ENCODE results near the gene ATOX1. TPM values are rescaled to one million over a fixed set of nuclear protein-coding genes. Genes with fewer than 3 reads are reported as not detected.
"Not testable (repeated sequence)": the region's sequence is repeated elsewhere in the genome, so short reads cannot be mapped to it uniquely, and the experiment has no call there.

The ATOX1 gene
- total RNA-seq, 2 experiments from 2014 or later = 87.7 to 92.6 TPM

DNA sequence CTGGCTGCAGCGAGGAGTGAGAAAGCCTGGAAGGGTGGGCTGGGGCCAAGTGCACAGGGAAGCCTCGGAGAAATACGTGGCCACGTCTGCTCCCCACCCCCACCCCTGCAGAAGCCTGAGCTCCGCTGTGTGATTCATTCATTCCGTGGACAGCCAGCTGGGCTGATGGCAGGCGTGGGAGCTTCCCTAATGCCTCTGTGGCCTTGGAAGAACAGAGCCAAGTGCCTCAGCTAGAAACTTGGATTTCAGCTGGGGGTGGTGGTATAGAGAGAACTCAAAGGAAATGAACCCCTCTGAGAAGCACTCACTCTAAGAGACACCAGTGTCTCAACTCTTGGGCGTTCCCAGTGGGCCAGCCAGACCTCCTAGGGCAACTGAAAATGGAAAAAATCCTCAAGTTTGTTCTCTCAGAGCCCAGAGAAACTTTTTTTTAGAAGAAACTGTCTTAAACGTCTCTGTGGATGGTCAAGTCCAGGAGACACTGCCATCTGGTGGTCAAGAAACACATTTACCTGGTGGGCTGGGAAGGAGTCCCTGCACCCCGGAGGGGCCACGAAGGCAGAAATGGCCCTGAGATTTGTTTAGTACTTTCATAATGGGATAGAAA lies 18.0 kb downstream of the ATOX1 start:
- H3K4me1 Mint-ChIP-seq (ENCODE audit: low read depth) = peaks cover 15% of the 10 kb centered on the region
- peaks cover 14% of the 10 kb centered on the region for H3K36me3 Mint-ChIP-seq (ENCODE audit: low read depth)
- H3K9me3 Mint-ChIP-seq = no peaks in the 10 kb centered on the region
- H3K27ac Mint-ChIP-seq = no peak overlapping the region
- intact Hi-C loops (cut with micrococcal nuclease) = loop anchor here (1.0 to 2.0 kb wide), 4 partner anchors 20 to 294 kb away; partner anchors contain the start of genes G3BP1 and SLC36A1
- H3K27me3 Mint-ChIP-seq (ENCODE audit: low read depth) = no peaks in the 10 kb centered on the region
- DNase-seq = peak; percentile 64
- CTCF ChIA-PET = interaction anchor here (0.6 to 5.9 kb wide), 25 partner anchors 9 to 574 kb away, joined by 3 to 65 read pairs (median 5); no protein-coding TSS in a partner anchor
- no peak overlapping the region for H3K4me3 Mint-ChIP-seq

DNA sequence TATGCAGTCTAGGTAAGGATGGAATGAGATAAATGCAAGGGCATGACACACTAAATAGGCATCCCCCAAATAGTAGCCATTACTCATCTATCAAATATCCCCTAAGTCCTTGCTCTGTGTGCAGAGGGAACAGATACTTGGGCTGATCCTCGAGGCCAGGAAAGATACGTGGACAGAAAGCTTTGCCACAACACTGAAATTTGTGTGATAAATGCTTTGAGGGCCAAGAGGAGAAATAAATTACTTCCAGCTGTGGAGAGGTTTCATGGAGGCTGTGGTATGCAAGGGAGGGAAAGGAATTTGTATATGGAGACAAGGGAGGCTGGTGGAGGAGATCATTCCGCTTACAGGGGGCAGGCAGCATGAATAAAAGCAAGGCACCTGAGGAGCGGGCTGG lies 18.5 kb downstream of the ATOX1 start:
- no peaks in the 10 kb centered on the region for H3K27me3 Mint-ChIP-seq (ENCODE audit: low read depth)
- intact Hi-C loops (cut with micrococcal nuclease) = loop anchor here (1.0 to 2.0 kb wide), 4 partner anchors 19 to 293 kb away; partner anchors contain the start of genes G3BP1 and SLC36A1
- no peak overlapping the region for H3K4me3 Mint-ChIP-seq
- peaks cover 10% of the 10 kb centered on the region for H3K4me1 Mint-ChIP-seq (ENCODE audit: low read depth)
- no peak for DNase-seq
- H3K36me3 Mint-ChIP-seq (ENCODE audit: low read depth) = peaks cover 14% of the 10 kb centered on the region
- CTCF ChIA-PET = interaction anchor here (0.6 to 5.9 kb wide), 26 partner anchors 9 to 573 kb away, joined by 3 to 65 read pairs (median 4); no protein-coding TSS in a partner anchor
- no peak overlapping the region for H3K27ac Mint-ChIP-seq
- no peaks in the 10 kb centered on the region for H3K9me3 Mint-ChIP-seq

DNA sequence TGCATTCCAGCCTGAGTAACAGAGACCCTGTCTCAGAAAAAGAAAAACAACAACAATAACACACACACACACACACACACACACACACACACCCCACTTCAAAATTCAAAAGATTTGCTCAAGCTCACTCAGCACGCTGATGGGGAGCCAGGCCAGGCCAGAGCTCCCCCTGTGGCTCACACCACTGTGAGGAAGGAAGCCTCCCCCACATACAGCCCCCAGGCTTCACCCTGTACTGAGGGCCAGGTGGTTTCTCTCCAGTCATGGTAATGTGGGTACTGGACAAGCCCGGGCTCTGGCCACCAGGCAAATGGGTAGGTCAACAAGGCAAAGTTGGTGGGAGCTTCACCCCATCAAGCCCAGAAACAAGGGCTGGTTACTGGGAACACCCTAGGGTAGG lies 19.0 kb downstream of the ATOX1 start:
- Mint-ChIP-seq H3K9me3 (no peaks in the 10 kb centered on the region), H3K27ac (no peak overlapping the region), H3K4me1 (ENCODE audit: low read depth) (peaks cover 10% of the 10 kb centered on the region), H3K4me3 (no peak overlapping the region), H3K36me3 (ENCODE audit: low read depth) (peaks cover 15% of the 10 kb centered on the region), H3K27me3 (ENCODE audit: low read depth) (no peaks in the 10 kb centered on the region)
- intact Hi-C loops (cut with micrococcal nuclease) = no loop called here
- CTCF ChIA-PET = interaction anchor here (0.6 to 5.9 kb wide), 20 partner anchors 9 to 168 kb away, joined by 3 to 65 read pairs (median 6); no protein-coding TSS in a partner anchor
- DNase-seq = no peak

DNA sequence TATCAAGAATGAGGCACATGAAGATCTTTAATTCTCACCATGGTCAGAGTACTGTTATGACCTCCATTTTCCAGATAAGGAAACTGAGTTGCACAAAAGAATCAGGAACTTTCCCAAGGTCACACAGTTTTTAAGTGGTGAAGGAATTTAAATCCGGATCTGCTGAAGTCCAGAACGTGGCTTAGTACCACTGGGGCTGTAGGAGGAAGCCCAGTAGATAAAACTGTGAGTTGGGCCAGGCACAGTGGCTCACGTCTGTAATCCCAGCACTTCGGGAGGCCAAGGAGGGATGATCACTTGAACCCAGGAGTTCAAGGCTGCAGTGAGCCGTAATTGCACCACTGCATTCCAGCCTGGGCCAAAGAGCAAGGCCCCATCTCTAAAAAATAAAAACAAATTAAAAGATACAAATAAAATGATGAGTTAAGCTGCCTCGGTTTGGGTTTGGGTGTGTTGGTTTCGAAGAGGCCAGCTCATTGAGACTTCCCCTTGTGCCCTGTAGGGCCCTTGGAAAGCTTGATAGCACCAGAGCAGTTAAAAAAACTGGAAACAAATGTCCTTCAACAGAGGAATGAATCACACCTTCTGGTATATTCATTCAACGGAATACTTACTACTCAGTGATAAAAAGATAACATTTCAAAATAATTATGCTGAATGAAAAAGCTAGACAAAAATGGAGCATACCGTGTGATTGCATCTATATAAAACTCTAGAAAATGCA lies 20.1 kb downstream of the ATOX1 start:
- H3K4me3 Mint-ChIP-seq = no peak overlapping the region
- H3K9me3 Mint-ChIP-seq = no peaks in the 10 kb centered on the region
- H3K27ac Mint-ChIP-seq = no peak overlapping the region
- H3K36me3 Mint-ChIP-seq (ENCODE audit: low read depth) = peaks cover 12% of the 10 kb centered on the region
- peaks cover 10% of the 10 kb centered on the region for H3K4me1 Mint-ChIP-seq (ENCODE audit: low read depth)
- CTCF ChIA-PET = interaction anchor here (1.4 to 4.8 kb wide), 4 partner anchors 11 to 86 kb away, joined by 3 to 65 read pairs (median 24); no protein-coding TSS in a partner anchor
- intact Hi-C loops (cut with micrococcal nuclease) = no loop called here
- H3K27me3 Mint-ChIP-seq (ENCODE audit: low read depth) = no peaks in the 10 kb centered on the region
- no peak for DNase-seq

DNA sequence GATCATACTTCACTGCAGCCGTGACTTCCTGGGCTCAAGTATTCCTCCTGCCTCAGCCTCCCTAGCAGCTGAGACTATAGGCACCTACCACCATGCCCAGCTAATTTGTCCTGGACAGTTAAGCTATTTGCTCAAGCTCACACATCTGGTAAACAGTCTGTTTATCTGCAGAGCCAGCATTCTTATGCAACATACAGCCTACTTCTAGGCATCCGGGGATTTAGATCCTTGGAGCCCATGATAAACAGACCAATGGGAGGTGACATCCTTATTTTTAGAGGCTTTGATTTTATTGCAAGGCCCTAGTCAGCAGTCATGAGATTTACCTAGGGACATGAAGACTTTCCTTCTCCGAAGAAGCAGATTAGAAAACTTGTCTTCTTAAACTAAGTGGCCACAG lies 21.0 kb downstream of the ATOX1 start:
- intact Hi-C loops (cut with micrococcal nuclease) = no loop called here
- H3K4me1 Mint-ChIP-seq (ENCODE audit: low read depth) = peaks cover 10% of the 10 kb centered on the region
- H3K36me3 Mint-ChIP-seq (ENCODE audit: low read depth) = peaks cover 10% of the 10 kb centered on the region
- CTCF ChIA-PET = interaction anchor here (0.7 to 3.2 kb wide), 3 partner anchors 34 to 85 kb away, joined by 3 to 13 read pairs (median 3); no protein-coding TSS in a partner anchor
- DNase-seq = no peak
- no peak overlapping the region for H3K4me3 Mint-ChIP-seq
- no peaks in the 10 kb centered on the region for H3K27me3 Mint-ChIP-seq (ENCODE audit: low read depth)
- no peak overlapping the region for H3K27ac Mint-ChIP-seq
- H3K9me3 Mint-ChIP-seq = no peaks in the 10 kb centered on the region

DNA sequence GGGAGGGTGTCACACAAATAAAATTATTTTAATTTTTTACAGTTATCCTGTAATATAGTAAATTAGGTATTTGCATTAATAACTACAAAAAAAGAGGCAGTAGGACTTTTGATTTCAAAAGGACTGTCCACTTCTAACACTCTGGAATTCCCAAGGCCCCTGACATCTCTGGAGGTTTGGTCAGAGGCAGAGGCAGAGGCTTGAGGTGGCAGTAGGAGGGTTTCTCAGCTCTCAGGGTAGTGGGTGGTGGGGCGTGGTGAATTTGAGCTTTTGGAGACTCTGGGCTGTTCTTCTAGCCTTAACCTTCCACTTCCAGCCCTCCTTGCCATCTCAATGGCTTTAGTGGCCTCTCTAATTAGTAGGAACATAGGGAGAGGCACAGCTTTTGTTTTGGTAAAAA lies 22.8 kb downstream of the ATOX1 start:
- peaks cover 7% of the 10 kb centered on the region for H3K4me1 Mint-ChIP-seq (ENCODE audit: low read depth)
- CTCF ChIA-PET = interaction anchor here (3.2 kb wide), 1 partner anchor 77 kb away, joined by 13 read pairs; no protein-coding TSS in a partner anchor
- no peak for DNase-seq
- H3K27me3 Mint-ChIP-seq (ENCODE audit: low read depth) = no peaks in the 10 kb centered on the region
- no peak overlapping the region for H3K4me3 Mint-ChIP-seq
- intact Hi-C loops (cut with micrococcal nuclease) = no loop called here
- H3K9me3 Mint-ChIP-seq = no peaks in the 10 kb centered on the region
- H3K36me3 Mint-ChIP-seq (ENCODE audit: low read depth) = peaks cover 9% of the 10 kb centered on the region
- H3K27ac Mint-ChIP-seq = no peak overlapping the region

DNA sequence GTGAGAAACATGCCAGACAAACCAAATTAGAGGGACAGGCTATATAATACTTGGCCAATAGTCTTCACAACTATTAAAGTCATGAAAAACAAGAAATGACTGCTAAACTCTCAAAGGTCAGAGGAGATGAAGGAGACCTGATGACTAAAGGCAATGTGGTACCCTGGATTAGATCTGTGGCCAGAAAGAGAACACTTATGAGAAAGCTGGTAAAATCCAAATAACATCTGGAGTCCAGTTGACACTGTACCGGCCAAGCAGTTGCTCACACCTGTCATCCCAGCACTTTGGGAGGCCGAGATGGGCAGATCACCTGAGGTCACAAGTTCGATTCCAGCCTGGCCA lies 24.4 kb downstream of the ATOX1 start:
- no peak for DNase-seq
- intact Hi-C loops (cut with micrococcal nuclease) = no loop called here
- CTCF ChIA-PET = no interaction called here
- no peak overlapping the region for H3K4me3 Mint-ChIP-seq
- no peaks in the 10 kb centered on the region for H3K27me3 Mint-ChIP-seq (ENCODE audit: low read depth)
- no peak overlapping the region for H3K27ac Mint-ChIP-seq
- peaks cover 20% of the 10 kb centered on the region for H3K36me3 Mint-ChIP-seq (ENCODE audit: low read depth)
- peaks cover 8% of the 10 kb centered on the region for H3K9me3 Mint-ChIP-seq
- H3K4me1 Mint-ChIP-seq (ENCODE audit: low read depth) = no peaks in the 10 kb centered on the region

DNA sequence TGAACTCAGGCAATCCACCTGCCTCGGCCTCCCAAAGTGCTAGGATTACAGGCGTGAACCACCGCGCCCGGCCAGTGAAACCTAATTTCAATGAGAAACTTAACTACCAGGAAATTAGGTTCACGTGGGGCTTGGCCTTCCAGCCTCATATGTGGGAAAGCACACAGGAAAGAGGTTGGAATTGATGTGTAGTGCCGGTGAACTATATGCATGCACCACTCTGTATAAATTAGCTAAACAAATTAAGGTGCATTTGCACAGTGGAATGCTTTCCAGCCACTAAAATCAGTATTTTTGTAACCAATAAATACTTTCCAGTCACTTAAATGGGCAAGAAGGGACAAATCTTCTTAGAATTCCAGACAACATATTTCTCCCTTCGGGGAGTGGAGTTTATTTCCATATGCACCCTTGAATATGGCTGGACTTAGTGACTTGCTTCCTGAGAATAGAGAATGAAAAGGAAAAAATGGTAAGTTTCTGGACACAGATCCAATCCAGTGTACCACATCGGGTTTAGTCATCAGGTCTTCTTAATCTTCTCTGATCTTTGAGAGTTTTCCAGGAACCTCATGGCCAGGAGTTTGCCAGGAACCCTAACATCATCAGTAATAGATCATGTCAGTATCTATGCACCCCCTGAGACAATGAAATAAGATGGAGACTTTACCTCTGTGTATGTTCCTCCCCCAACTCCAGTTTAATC lies 24.9 kb downstream of the ATOX1 start:
- Mint-ChIP-seq H3K9me3 (peaks cover 8% of the 10 kb centered on the region), H3K4me1 (ENCODE audit: low read depth) (no peaks in the 10 kb centered on the region), H3K27me3 (ENCODE audit: low read depth) (no peaks in the 10 kb centered on the region), H3K27ac (no peak overlapping the region), H3K36me3 (ENCODE audit: low read depth) (peaks cover 20% of the 10 kb centered on the region), H3K4me3 (no peak overlapping the region)
- no peak for DNase-seq
- CTCF ChIA-PET = no interaction called here
- intact Hi-C loops (cut with micrococcal nuclease) = no loop called here

DNA sequence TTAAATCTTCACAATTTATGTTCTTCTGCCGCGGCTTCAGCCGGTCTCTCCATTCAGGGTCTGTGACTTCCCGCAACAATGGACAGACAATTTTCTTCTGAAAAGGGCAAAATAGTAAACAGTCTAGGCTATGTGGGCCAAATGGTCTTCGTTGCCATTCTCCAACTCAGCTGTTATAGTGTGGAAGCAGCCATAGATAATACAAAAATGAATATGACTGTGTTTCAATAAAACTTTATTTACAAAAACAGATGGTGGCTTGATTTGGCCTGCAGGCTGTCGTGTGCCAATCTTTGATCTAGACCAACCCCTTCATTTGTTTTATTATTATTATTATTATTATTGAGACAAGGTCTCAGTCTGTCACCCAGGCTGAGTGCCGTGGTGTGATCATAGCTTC lies 28.1 kb downstream of the ATOX1 start:
- peaks cover 20% of the 10 kb centered on the region for H3K36me3 Mint-ChIP-seq (ENCODE audit: low read depth)
- H3K4me1 Mint-ChIP-seq (ENCODE audit: low read depth) = no peaks in the 10 kb centered on the region
- H3K9me3 Mint-ChIP-seq = peaks cover 8% of the 10 kb centered on the region
- H3K4me3 Mint-ChIP-seq = no peak overlapping the region
- intact Hi-C loops (cut with micrococcal nuclease) = no loop called here
- H3K27me3 Mint-ChIP-seq (ENCODE audit: low read depth) = no peaks in the 10 kb centered on the region
- CTCF ChIA-PET = interaction anchor here (1.4 to 2.1 kb wide), 2 partner anchors 10 to 79 kb away, joined by 5 to 9 read pairs; no protein-coding TSS in a partner anchor
- H3K27ac Mint-ChIP-seq = no peak overlapping the region
- no peak for DNase-seq

DNA sequence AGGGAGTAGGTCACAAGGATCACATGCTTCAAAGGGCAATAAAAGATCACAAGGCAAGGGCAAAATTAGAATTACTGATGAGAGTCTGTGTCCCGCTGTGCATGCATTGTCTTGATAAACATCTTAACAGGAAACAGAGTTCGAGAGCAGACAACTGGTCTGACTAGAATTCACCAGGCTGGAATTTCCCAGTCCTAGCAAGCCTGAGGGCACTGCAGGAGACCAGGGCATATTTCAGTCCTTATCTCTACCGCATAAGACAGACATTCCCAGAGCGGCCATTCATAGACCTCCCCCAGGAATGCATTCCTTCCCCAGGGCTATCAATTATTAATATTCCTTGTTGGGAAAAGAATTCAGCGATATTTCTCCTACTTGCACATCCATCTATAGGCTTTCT lies 28.8 kb downstream of the ATOX1 start:
- H3K9me3 Mint-ChIP-seq; intact Hi-C loops (cut with micrococcal nuclease): not testable (repeated sequence)
- CTCF ChIA-PET = interaction anchor here (2.1 kb wide), 1 partner anchor 11 kb away, joined by 9 read pairs; no protein-coding TSS in a partner anchor

DNA sequence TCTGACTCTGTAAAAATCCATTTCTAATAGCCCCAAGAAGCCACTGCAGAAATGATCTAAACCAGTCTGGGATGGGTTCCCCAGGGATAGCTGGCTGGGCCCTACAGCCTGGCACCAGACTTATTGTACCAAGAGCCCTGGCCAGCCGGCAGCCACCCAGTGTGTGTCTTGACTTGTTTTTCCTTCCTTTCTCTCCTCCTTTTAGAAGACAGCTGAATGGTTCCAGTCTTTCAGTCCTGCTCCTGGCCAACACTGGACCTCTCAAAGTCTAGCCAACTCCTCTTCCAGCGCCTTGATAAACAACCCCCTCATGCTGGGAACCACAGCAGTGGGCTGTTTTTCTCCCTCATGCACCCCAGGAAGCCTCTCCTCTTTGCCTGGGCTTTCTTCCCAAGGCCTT lies 34.1 kb downstream of the ATOX1 start:
- H3K27ac Mint-ChIP-seq = no peak overlapping the region
- peaks cover 2% of the 10 kb centered on the region for H3K36me3 Mint-ChIP-seq (ENCODE audit: low read depth)
- intact Hi-C loops (cut with micrococcal nuclease) = no loop called here
- no peak for DNase-seq
- peaks cover 12% of the 10 kb centered on the region for H3K4me1 Mint-ChIP-seq (ENCODE audit: low read depth)
- no peaks in the 10 kb centered on the region for H3K27me3 Mint-ChIP-seq (ENCODE audit: low read depth)
- no peak overlapping the region for H3K4me3 Mint-ChIP-seq
- CTCF ChIA-PET = no interaction called here
- H3K9me3 Mint-ChIP-seq = peaks cover 2% of the 10 kb centered on the region

More for the DNA sequence above, 28.8 kb downstream of the ATOX1 start:
- not testable (repeated sequence) for H3K27ac Mint-ChIP-seq; H3K4me3 Mint-ChIP-seq; DNase-seq; H3K27me3 Mint-ChIP-seq (ENCODE audit: low read depth); H3K4me1 Mint-ChIP-seq (ENCODE audit: low read depth)
- peaks cover 19% of the 10 kb centered on the region for H3K36me3 Mint-ChIP-seq (ENCODE audit: low read depth)

DNA sequence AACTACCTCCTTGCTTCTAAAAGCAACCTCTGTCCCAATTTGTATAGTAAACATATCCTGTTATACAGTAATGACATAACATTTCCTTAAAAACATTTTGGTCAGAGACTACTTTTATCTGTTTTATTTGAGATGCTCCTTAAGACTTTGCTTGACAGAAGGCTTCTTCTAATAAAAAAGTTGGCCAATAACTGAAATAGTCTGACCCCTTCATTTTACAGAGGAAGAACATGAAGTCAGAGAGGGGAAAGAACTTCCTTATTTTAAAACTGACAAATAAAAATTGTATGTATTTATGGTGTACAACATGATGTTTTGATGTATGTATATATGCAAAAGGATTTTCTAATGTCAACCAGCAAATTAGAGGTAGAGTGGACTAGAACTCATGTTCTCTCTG lies 35.9 kb downstream of the ATOX1 start:
- H3K27ac Mint-ChIP-seq = no peak overlapping the region
- no peak overlapping the region for H3K4me3 Mint-ChIP-seq
- H3K36me3 Mint-ChIP-seq (ENCODE audit: low read depth) = no peaks in the 10 kb centered on the region
- no peak for DNase-seq
- intact Hi-C loops (cut with micrococcal nuclease) = no loop called here
- CTCF ChIA-PET = interaction anchor here (2.0 to 3.5 kb wide), 2 partner anchors 49 to 64 kb away, joined by 5 to 23 read pairs; partner anchors contain the start of gene G3BP1
- H3K9me3 Mint-ChIP-seq = no peaks in the 10 kb centered on the region
- H3K4me1 Mint-ChIP-seq (ENCODE audit: low read depth) = peaks cover 12% of the 10 kb centered on the region
- H3K27me3 Mint-ChIP-seq (ENCODE audit: low read depth) = no peaks in the 10 kb centered on the region
